H1 (cell line): Measurements from ENCODE around the gene ZBTB48. TPM values are rescaled to one million over a fixed set of nuclear protein-coding genes. Genes with fewer than 3 reads are reported as not detected.
"Not testable (repeated sequence)": the region's sequence is repeated elsewhere in the genome, so short reads cannot be mapped to it uniquely, and the experiment has no call there.

ENCODE experiments used
- CTCF ChIA-PET: fragments of 300-600 bp; sonication (Branson Sonifier 250); formaldehyde crosslinking; loops from one replicate; lab custom pipeline; 2021; ENCODE audit not compliant: partially characterized antibody; lab: Charles Lee
- POLR2A ChIA-PET: fragments of 300-600 bp; sonication (Branson Sonifier 250); formaldehyde crosslinking; loops from one replicate; lab custom pipeline; 2021; ENCODE audit warnings: inconsistent platforms; ENCODE audit not compliant: partially characterized antibody; lab: Charles Lee
- DNase-seq, 2 experiments: peaks; one replicate each; pipeline versions ENCODE4 v3.0.0 to v3.0.0-alpha.2; 2010 to 2022; ENCODE audit warnings: low spot score in 2 of 2, low read depth in 1 of 2, mixed read lengths in 1 of 2
- FAIRE-seq: peaks from 2 replicates; lab custom pipeline; 2011; peaks lifted over from hg19 to GRCh38; lab: Jason Lieb, UNC
- H2AFZ ChIP-seq: 2 replicates; pipeline ENCODE4 v1.8.1; 2012; ENCODE audit warnings: low read length, inconsistent platforms
- H2AK5ac ChIP-seq: 2 replicates; pipeline ENCODE4 v1.6.1; 2013; ENCODE audit warnings: low read depth, low read length
- H2BK120ac ChIP-seq: replicated peaks from 2 replicates; pipeline ENCODE3; 2013; ENCODE audit warnings: low read depth, low read length, inconsistent platforms
- H2BK12ac ChIP-seq: 2 replicates; pipeline ENCODE4 v1.6.1; 2013; ENCODE audit warnings: low read depth, low read length
- H2BK15ac ChIP-seq: 2 replicates; pipeline ENCODE4 v1.6.1; 2013; ENCODE audit warnings: low read length
- H2BK20ac ChIP-seq: 2 replicates; pipeline ENCODE4 v1.6.1; 2013; ENCODE audit warnings: low read length
- H2BK5ac ChIP-seq: 2 replicates; pipeline ENCODE4 v1.6.1; 2013; ENCODE audit warnings: low read depth, low read length
- H3K14ac ChIP-seq: 2 replicates; pipeline ENCODE4 v1.6.1; 2013; ENCODE audit warnings: inconsistent platforms; ENCODE audit not compliant: insufficient read length
- H3K18ac ChIP-seq: 2 replicates; pipeline ENCODE4 v1.6.1; 2013; ENCODE audit warnings: low read length; ENCODE audit errors: extremely low read depth
- H3K23ac ChIP-seq: 2 replicates; pipeline ENCODE4 v1.6.1; 2013; ENCODE audit warnings: inconsistent platforms; ENCODE audit not compliant: insufficient read length
- H3K23me2 ChIP-seq: 2 replicates; pipeline ENCODE4 v1.6.1; 2013; ENCODE audit warnings: low read depth, low read length
- H3K27ac ChIP-seq: 2 replicates; pipeline ENCODE4 v1.6.1; 2011; ENCODE audit warnings: low read depth, low read length, inconsistent platforms
- H3K27me3 ChIP-seq, 4 experiments: replicated peaks in 1 of 4; 1 replicate in 1 of 4; 2 replicates in 3 of 4; pipeline versions ENCODE4 v1.6.1 to v1.8.1; 2011 to 2013; ENCODE audit warnings: low read length in 3 of 4, mild to moderate bottlenecking in 3 of 4, inconsistent platforms in 2 of 4, mixed read lengths in 2 of 4, moderate library complexity in 1 of 4; ENCODE audit not compliant: control insufficient read depth in 3 of 4, insufficient read depth in 3 of 4; ENCODE audit errors: extremely low read depth in 1 of 4
- H3K36me3 ChIP-seq, 4 experiments: 2 replicates each; pipeline versions ENCODE4 v1.6.1 to v1.8.1; 2011 to 2013; ENCODE audit warnings: mild to moderate bottlenecking in 4 of 4, low read length in 3 of 4, moderate library complexity in 2 of 4, control low read depth in 1 of 4, inconsistent platforms in 1 of 4; ENCODE audit not compliant: insufficient read depth in 4 of 4, control insufficient read depth in 2 of 4
- H3K4ac ChIP-seq: replicated peaks from 2 replicates; pipeline ENCODE3; 2013; ENCODE audit warnings: low read length, low read depth, mixed read lengths, inconsistent platforms; ENCODE audit not compliant: insufficient read length
- H3K4me1 ChIP-seq, 4 experiments: replicated peaks in 1 of 4; 1 replicate in 1 of 4; 2 replicates in 3 of 4; pipeline versions ENCODE4 v1.6.1 to v1.8.1; 2011 to 2013; ENCODE audit warnings: low read length in 3 of 4, inconsistent platforms in 2 of 4, mixed read lengths in 1 of 4; ENCODE audit not compliant: insufficient read depth in 4 of 4, control insufficient read depth in 3 of 4
- H3K4me2 ChIP-seq, 2 experiments: 2 replicates each; pipeline versions ENCODE4 v1.6.1 to v1.8.1; 2011 to 2013; ENCODE audit warnings: low read depth in 2 of 2, low read length in 2 of 2, control low read depth in 1 of 2, inconsistent platforms in 1 of 2, mild to moderate bottlenecking in 1 of 2; ENCODE audit not compliant: insufficient read depth in 1 of 2
- H3K4me3 ChIP-seq, 4 experiments: fragments of 200-600, 300-600 bp in 1 of 4; sonication (generic), shearing (Covaris generic), sonication (Bioruptor Twin) in 1 of 4; 2 replicates each; pipeline versions ENCODE4 v1.5.1 to v1.8.1; 2011 to 2016; ENCODE audit warnings: low read length in 4 of 4, low read depth in 3 of 4, control low read depth in 2 of 4, inconsistent platforms in 2 of 4, mild to moderate bottlenecking in 2 of 4, mixed read lengths in 1 of 4, moderate library complexity in 1 of 4; ENCODE audit not compliant: insufficient read depth in 2 of 4; ENCODE audit errors: extremely low read depth in 1 of 4
- H3K56ac ChIP-seq: replicated peaks from 2 replicates; pipeline ENCODE3; 2013; ENCODE audit warnings: low read depth, mild to moderate bottlenecking, mixed read lengths, low read length, inconsistent platforms; ENCODE audit not compliant: insufficient read length
- H3K79me1 ChIP-seq: 2 replicates; pipeline ENCODE4 v1.6.1; 2013; ENCODE audit warnings: low read depth, low read length, control low read depth
- H3K79me2 ChIP-seq, 2 experiments: 2 replicates each; pipeline versions ENCODE4 v1.6.1 to v1.8.1; 2012 to 2013; ENCODE audit warnings: low read length in 2 of 2, mild to moderate bottlenecking in 2 of 2, inconsistent platforms in 1 of 2; ENCODE audit not compliant: insufficient read depth in 2 of 2, control insufficient read depth in 1 of 2
- H3K9ac ChIP-seq, 4 experiments: replicated peaks in 1 of 4; 1 replicate in 1 of 4; 2 replicates in 3 of 4; pipeline versions ENCODE4 v1.6.1 to v1.8.1; 2011 to 2013; ENCODE audit warnings: low read depth in 3 of 4, low read length in 3 of 4, control low read depth in 2 of 4, mild to moderate bottlenecking in 2 of 4, moderate library complexity in 2 of 4, inconsistent platforms in 1 of 4; ENCODE audit errors: extremely low read depth in 1 of 4
- H3K9me3 ChIP-seq, 2 experiments: 2 replicates each; pipeline versions ENCODE4 v1.6.1 to v1.8.1; 2012 to 2013; ENCODE audit warnings: mild to moderate bottlenecking in 2 of 2, moderate library complexity in 2 of 2, control low read depth in 1 of 2, inconsistent platforms in 1 of 2, low read depth in 1 of 2, low read length in 1 of 2, mixed read lengths in 1 of 2; ENCODE audit not compliant: insufficient read depth in 2 of 2
- H4K20me1 ChIP-seq, 2 experiments: replicated peaks in 1 of 2; 2 replicates each; pipeline versions ENCODE3 to v1.8.1; 2011 to 2013; ENCODE audit warnings: inconsistent platforms in 2 of 2, low read length in 2 of 2, mild to moderate bottlenecking in 1 of 2; ENCODE audit not compliant: insufficient read depth in 2 of 2, control insufficient read depth in 1 of 2
- H4K5ac ChIP-seq: 2 replicates; pipeline ENCODE4 v1.6.1; 2013; ENCODE audit warnings: low read length, low read depth, mixed read lengths, inconsistent platforms; ENCODE audit not compliant: insufficient read length
- H4K8ac ChIP-seq: 2 replicates; pipeline ENCODE4 v1.8.0; 2013; ENCODE audit warnings: mild to moderate bottlenecking, moderate library complexity, low read length, inconsistent platforms; ENCODE audit not compliant: insufficient read depth; ENCODE audit errors: extremely low read depth
- H4K91ac ChIP-seq: replicated peaks from 2 replicates; pipeline ENCODE3; 2013; ENCODE audit warnings: low read length, mixed read lengths, inconsistent platforms; ENCODE audit not compliant: insufficient read length
- WGBS, 2 experiments: shearing (Covaris generic) in 1 of 2; methylation state at CpG; one replicate each; pipeline versions ENCODE4 v1.1.6 to v1.1.7; 2013 to 2015; ENCODE audit warnings: low lambda C conversion rate in 2 of 2, mixed read lengths in 2 of 2, inconsistent platforms in 1 of 2, low coverage in 1 of 2, missing lambda C conversion rate in 1 of 2; ENCODE audit not compliant: insufficient replicate concordance in 2 of 2, insufficient coverage in 1 of 2, insufficient read length in 1 of 2; ENCODE audit errors: extremely low coverage in 1 of 2, missing lambda C conversion rate in 1 of 2; 5-methylcytosine and 5-hydroxymethylcytosine counted together
- polyA plus RNA-seq, 7 experiments: library from polyadenylated mRNA; depleted of rRNA in 3 of 7; stranded (reverse) in 5 of 7; unstranded in 2 of 7; fragments of >200 nt in 5 of 7; fragments of 200-250 nt in 2 of 7; gene quantifications; 1 replicate in 5 of 7; 2 replicates in 1 of 7; 4 replicates in 1 of 7; pipeline versions ENCODE4 v1.2.1 to v1.2.3, GENCODE V29; 2011 to 2013; ENCODE audit warnings: missing spikeins in 2 of 7, mixed read lengths in 2 of 7
- total RNA-seq: library from RNA; stranded (reverse); fragmentation: NEBNext Ultra II Directional; extraction: Animal tissue kit (Norgen Biotek cat#: 25700); gene quantifications from 2 replicates; pipeline ENCODE4 v1.2.1, GENCODE V29; 2021

The ZBTB48 gene
- total and polyA plus RNA-seq, 2 of the 8 experiments (the other 6 are each of a cell fraction or from before 2014, with no cell fraction given), result 28.2 to 28.8 TPM

DNA sequence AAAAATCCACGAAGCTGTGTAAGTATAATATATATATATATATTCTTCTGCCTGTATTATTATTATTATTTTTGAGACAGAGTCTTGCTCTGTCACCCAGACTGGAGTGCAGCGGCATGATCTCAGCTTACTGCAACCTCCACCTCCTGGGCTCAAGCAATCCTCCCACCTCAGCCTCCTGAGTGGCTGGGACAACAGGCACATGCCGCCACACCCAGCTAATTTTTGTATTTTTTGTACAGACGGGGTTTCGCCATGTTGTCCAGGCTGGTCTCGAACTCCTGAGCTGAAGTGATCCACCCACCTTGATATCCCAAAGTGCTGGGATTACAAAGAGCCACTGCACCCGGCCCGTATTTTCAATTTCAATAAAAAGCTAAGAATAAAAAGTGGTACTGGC is 20.2 kb downstream of the ZBTB48 start:
- Histone ChIP-seq H3K79me2 (peaks cover 22 to 55% of the 10 kb centered on the region in 2 experiments; a peak in 3 of 4 replicates), H3K23me2 (peaks cover 18% of the 10 kb centered on the region), H3K79me1 (peaks cover 21% of the 10 kb centered on the region), H3K4me2 (peak overlapping the region; percentile 91 to 94), H3K4me3 (peak overlapping the region; percentile 75 to 92 (median 86); a peak in 4 of 8 replicates), H3K36me3 (peaks cover 10 to 29% (median 26%) of the 10 kb centered on the region in 4 experiments; a peak in 7 of 8 replicates), H4K20me1 (peaks cover 27 to 38% of the 10 kb centered on the region in 2 experiments), H3K4me1 (peaks cover 2 to 13% (median 9%) of the 10 kb centered on the region in 4 experiments)
- H3K14ac ChIP-seq, H4K91ac ChIP-seq, H2AK5ac ChIP-seq, H4K8ac ChIP-seq, H2BK120ac ChIP-seq, FAIRE-seq, H3K9me3 ChIP-seq, DNase-seq, H3K27me3 ChIP-seq, H4K5ac ChIP-seq, H2BK12ac ChIP-seq, H3K56ac ChIP-seq, H3K4ac ChIP-seq, H3K27ac ChIP-seq, H2BK20ac ChIP-seq, H2BK15ac ChIP-seq, H3K18ac ChIP-seq, H3K23ac ChIP-seq, H2AFZ ChIP-seq, H3K9ac ChIP-seq, H2BK5ac ChIP-seq: not testable (repeated sequence)
- 93% methylated on average over 8 of the region's 8 CpGs; no CpG with 5 or more reads in 1 of the 2 experiments for WGBS, 2 experiments
- CTCF ChIA-PET, result interaction anchor here (0.7 to 3.3 kb wide), 12 partner anchors 10 to 77 kb away, joined by 3 to 16 read pairs (median 4); partner anchors contain the start of genes PHF13 and THAP3
- POLR2A ChIA-PET, result interaction anchor here (5.4 to 10.8 kb wide), 4 partner anchors 10 to 46 kb away, joined by 46 to 196 read pairs (median 120); partner anchors contain the start of genes NOL9, TAS1R1, THAP3 and ZBTB48
